IPS DF 4.7 (cell line): Measurements from ENCODE around the gene ABCA9.
A peak's percentile ranks its signal among the peaks of the same experiment; 100 is the strongest.
"Not testable (repeated sequence)": the region's sequence is repeated elsewhere in the genome, so short reads cannot be mapped to it uniquely, and the experiment has no call there.

Source experiments
- DNase-seq: peaks from one replicate; pipeline ENCODE4 v3.0.0-alpha.2; 2013; ENCODE audit warnings: low spot score; ENCODE audit errors: extremely low read depth

ABCA9 gene

GRCh38 chr17:69060822-69061221, at the start of gene ABCA9:
Gene ABCA9 (minus strand): TSS chr17:69060927. CDS start chr17:69051126, 9,801 bp downstream.
- no peak for DNase-seq

GRCh38 chr17:69105907-69106730, 45.4 kb upstream of the ABCA9 start:
- DNase-seq = no peak

- no peak for DNase-seq
These were observed 43.0 kb upstream of the ABCA9 start for GRCh38 chr17:69103557-69104233.

- DNase-seq = no peak
These were observed 37.9 kb upstream of the ABCA9 start for GRCh38 chr17:69098625-69099024.

GRCh38 chr17:69096541-69096940, 35.8 kb upstream of the ABCA9 start:
- DNase-seq = no peak

- no peak for DNase-seq
These were observed 33.3 kb upstream of the ABCA9 start for GRCh38 chr17:69093995-69094394.

- no peak for DNase-seq
These were observed 32.6 kb upstream of the ABCA9 start for GRCh38 chr17:69093279-69093789.

- no peak for DNase-seq
These were observed 29.6 kb upstream of the ABCA9 start for GRCh38 chr17:69090365-69090764.

- no peak for DNase-seq
These were observed 28.0 kb upstream of the ABCA9 start for GRCh38 chr17:69088643-69089200.

GRCh38 chr17:69086641-69087040, 25.9 kb upstream of the ABCA9 start:
- no peak for DNase-seq

- peak; percentile 58 for DNase-seq
These were observed 24.2 kb upstream of the ABCA9 start for GRCh38 chr17:69084911-69085310.

GRCh38 chr17:69082696-69083095, 22.0 kb upstream of the ABCA9 start:
- DNase-seq = no peak

GRCh38 chr17:69078864-69079263, 18.1 kb upstream of the ABCA9 start:
- DNase-seq = no peak

- DNase-seq = no peak
These were observed 15.1 kb upstream of the ABCA9 start for GRCh38 chr17:69075823-69076222.

- not testable (repeated sequence) for DNase-seq
These were observed 12.7 kb upstream of the ABCA9 start for GRCh38 chr17:69073392-69073791.

- DNase-seq = not testable (repeated sequence)
These were observed 12.1 kb upstream of the ABCA9 start for GRCh38 chr17:69072803-69073256.

GRCh38 chr17:69071233-69071586, 10.5 kb upstream of the ABCA9 start:
- DNase-seq = not testable (repeated sequence)

- not testable (repeated sequence) for DNase-seq
These were observed 9.9 kb upstream of the ABCA9 start for GRCh38 chr17:69070378-69071232.

- DNase-seq = no peak
These were observed 8.6 kb upstream of the ABCA9 start for GRCh38 chr17:69069226-69069750.

- DNase-seq = no peak
These were observed 6.7 kb upstream of the ABCA9 start for GRCh38 chr17:69067274-69068047.
